ENCODE results near the gene PON3.
A peak's percentile ranks its signal among the peaks of the same experiment; 100 is the strongest.

Gene PON3

GRCh38 chr7:95357623-95358022 is 38.6 kb downstream of the PON3 start:
- H3K4me3 Mint-ChIP-seq = no peak overlapping the region
- peaks cover 8 to 14% of the 10 kb centered on the region in 2 donors for H3K27me3 Mint-ChIP-seq
- H3K27ac Mint-ChIP-seq = no peak overlapping the region
- no peaks in the 10 kb centered on the region for H3K4me1 Mint-ChIP-seq (ENCODE audit: low read depth in 2 of 2)
- H3K9me3 Mint-ChIP-seq = peaks cover 0 to 2% of the 10 kb centered on the region in 2 donors
- DNase-seq = no peak
- H3K36me3 Mint-ChIP-seq (ENCODE audit: insufficient read depth) = no peaks in the 10 kb centered on the region
- no peak for ATAC-seq (replicated peaks)

GRCh38 chr7:95342642-95343307 is 53.4 kb downstream of the PON3 start:
- DNase-seq (no peak), ATAC-seq (replicated peaks) (no peak)
- Mint-ChIP-seq H3K4me3 (no peak overlapping the region), H3K9me3 (no peaks in the 10 kb centered on the region), H3K4me1 (ENCODE audit: low read depth in 2 of 2) (no peaks in the 10 kb centered on the region), H3K27ac (no peak overlapping the region), H3K27me3 (peaks cover 16 to 28% of the 10 kb centered on the region in 2 donors), H3K36me3 (ENCODE audit: insufficient read depth) (peaks cover 3% of the 10 kb centered on the region)

GRCh38 chr7:95342029-95342428 is 54.1 kb downstream of the PON3 start:
- H3K4me1 Mint-ChIP-seq (ENCODE audit: low read depth in 2 of 2) = no peaks in the 10 kb centered on the region
- no peak for DNase-seq
- ATAC-seq (replicated peaks) = no peak

GRCh38 chr7:95340491-95340890 is 55.7 kb downstream of the PON3 start:
- no peak overlapping the region for H3K4me3 Mint-ChIP-seq
- H3K9me3 Mint-ChIP-seq = no peaks in the 10 kb centered on the region
- no peak overlapping the region for H3K27ac Mint-ChIP-seq
- DNase-seq (no peak), ATAC-seq (replicated peaks) (no peak)
- no peaks in the 10 kb centered on the region for H3K4me1 Mint-ChIP-seq (ENCODE audit: low read depth in 2 of 2)
- peaks cover 16 to 25% of the 10 kb centered on the region in 2 donors for H3K27me3 Mint-ChIP-seq
- H3K36me3 Mint-ChIP-seq (ENCODE audit: insufficient read depth) = peaks cover 3% of the 10 kb centered on the region

More at GRCh38 chr7:95342029-95342428, 54.1 kb downstream of the PON3 start:
- Mint-ChIP-seq H3K4me3 (no peak overlapping the region), H3K9me3 (no peaks in the 10 kb centered on the region), H3K27ac (no peak overlapping the region), H3K27me3 (peaks cover 16 to 25% of the 10 kb centered on the region in 2 donors), H3K36me3 (ENCODE audit: insufficient read depth) (peaks cover 3% of the 10 kb centered on the region)

GRCh38 chr7:95338832-95339231 is 57.3 kb downstream of the PON3 start:
- Mint-ChIP-seq H3K4me3 (no peak overlapping the region), H3K27ac (no peak overlapping the region)
- ATAC-seq (replicated peaks) = no peak

GRCh38 chr7:95335093-95335492 is 61.1 kb downstream of the PON3 start:
- Mint-ChIP-seq H3K4me3 (no peak overlapping the region), H3K27me3 (no peaks in the 10 kb centered on the region), H3K27ac (no peak overlapping the region), H3K9me3 (no peaks in the 10 kb centered on the region), H3K4me1 (ENCODE audit: low read depth in 2 of 2) (peaks cover 8 to 9% of the 10 kb centered on the region in 2 donors), H3K36me3 (ENCODE audit: insufficient read depth) (no peaks in the 10 kb centered on the region)
- no peak for DNase-seq
- ATAC-seq (replicated peaks) = no peak

More at GRCh38 chr7:95338832-95339231, 57.3 kb downstream of the PON3 start:
- DNase-seq = no peak
- Mint-ChIP-seq H3K27me3 (peaks cover 10 to 22% of the 10 kb centered on the region in 2 donors), H3K36me3 (ENCODE audit: insufficient read depth) (peaks cover 3% of the 10 kb centered on the region), H3K9me3 (no peaks in the 10 kb centered on the region), H3K4me1 (ENCODE audit: low read depth in 2 of 2) (no peaks in the 10 kb centered on the region)

- DNase-seq (no peak), ATAC-seq (replicated peaks) (no peak)
- Mint-ChIP-seq H3K27ac (no peak overlapping the region), H3K4me3 (no peak overlapping the region), H3K4me1 (ENCODE audit: low read depth in 2 of 2) (peaks cover 10 to 12% of the 10 kb centered on the region in 2 donors), H3K9me3 (no peaks in the 10 kb centered on the region), H3K27me3 (no peaks in the 10 kb centered on the region), H3K36me3 (ENCODE audit: insufficient read depth) (no peaks in the 10 kb centered on the region)
These were observed 61.7 kb downstream of the PON3 start for GRCh38 chr7:95334447-95334846.

- ATAC-seq (replicated peaks) (peak; percentile 16), DNase-seq (no peak)
- Mint-ChIP-seq H3K36me3 (ENCODE audit: insufficient read depth) (no peaks in the 10 kb centered on the region), H3K9me3 (no peaks in the 10 kb centered on the region), H3K27me3 (peaks cover 0 to 6% of the 10 kb centered on the region in 2 donors), H3K4me3 (peak overlapping the region; percentile 66 to 67), H3K4me1 (ENCODE audit: low read depth in 2 of 2) (peaks cover 10 to 12% of the 10 kb centered on the region in 2 donors), H3K27ac (peak overlapping the region; percentile 80 to 87)
These were observed 65.2 kb downstream of the PON3 start for GRCh38 chr7:95330961-95331337.

GRCh38 chr7:95330204-95330960 is 65.8 kb downstream of the PON3 start:
- peaks cover 10 to 12% of the 10 kb centered on the region in 2 donors for H3K4me1 Mint-ChIP-seq (ENCODE audit: low read depth in 2 of 2)
- ATAC-seq (replicated peaks) = peak; percentile 76

GRCh38 chr7:95327356-95327755 is 68.8 kb downstream of the PON3 start:
- H3K9me3 Mint-ChIP-seq = no peaks in the 10 kb centered on the region
- no peak overlapping the region for H3K27ac Mint-ChIP-seq
- ATAC-seq (replicated peaks) (no peak), DNase-seq (no peak)
- no peaks in the 10 kb centered on the region for H3K36me3 Mint-ChIP-seq (ENCODE audit: insufficient read depth)
- no peak overlapping the region for H3K4me3 Mint-ChIP-seq
- H3K27me3 Mint-ChIP-seq = peaks cover 12 to 16% of the 10 kb centered on the region in 2 donors
- peaks cover 10 to 15% of the 10 kb centered on the region in 2 donors for H3K4me1 Mint-ChIP-seq (ENCODE audit: low read depth in 2 of 2)

More at GRCh38 chr7:95330204-95330960, 65.8 kb downstream of the PON3 start:
- DNase-seq = no peak
- Mint-ChIP-seq H3K36me3 (ENCODE audit: insufficient read depth) (no peaks in the 10 kb centered on the region), H3K9me3 (no peaks in the 10 kb centered on the region), H3K4me3 (peak overlapping the region; percentile 66 to 67), H3K27me3 (peaks cover 3 to 9% of the 10 kb centered on the region in 2 donors), H3K27ac (peak overlapping the region; percentile 80 to 87)

GRCh38 chr7:95324431-95324830 is 71.7 kb downstream of the PON3 start, which contains the start of gene PON1:
PON1 (minus strand) TSS chr7:95324532; CDS start chr7:95324475, 57 bp downstream.
- peaks cover 12 to 16% of the 10 kb centered on the region in 2 donors for H3K27me3 Mint-ChIP-seq
- H3K4me3 Mint-ChIP-seq = peak within 1 kb of the TSS in 1 of 2 donors; percentile 21
- H3K27ac Mint-ChIP-seq = no peak within 1 kb of the TSS
- DNase-seq = no peak
- peak; percentile 7 for ATAC-seq (replicated peaks)
- H3K36me3 Mint-ChIP-seq (ENCODE audit: insufficient read depth) = no peaks in the 10 kb centered on the region
- H3K4me1 Mint-ChIP-seq (ENCODE audit: low read depth in 2 of 2) = peaks cover 0 to 3% of the 10 kb centered on the region in 2 donors
- no peaks in the 10 kb centered on the region for H3K9me3 Mint-ChIP-seq

- Mint-ChIP-seq H3K9me3 (no peaks in the 10 kb centered on the region), H3K4me3 (no peak overlapping the region), H3K27me3 (peaks cover 12 to 16% of the 10 kb centered on the region in 2 donors), H3K36me3 (ENCODE audit: insufficient read depth) (no peaks in the 10 kb centered on the region), H3K27ac (no peak overlapping the region), H3K4me1 (ENCODE audit: low read depth in 2 of 2) (peaks cover 0 to 3% of the 10 kb centered on the region in 2 donors)
- no peak for ATAC-seq (replicated peaks)
- DNase-seq = no peak
These were observed 72.6 kb downstream of the PON3 start for GRCh38 chr7:95323410-95324129.

GRCh38 chr7:95322854-95323253 is 73.3 kb downstream of the PON3 start:
- H3K9me3 Mint-ChIP-seq = no peaks in the 10 kb centered on the region

More at GRCh38 chr7:95322854-95323253, 73.3 kb downstream of the PON3 start:
- Mint-ChIP-seq H3K27ac (no peak overlapping the region), H3K27me3 (peaks cover 12 to 16% of the 10 kb centered on the region in 2 donors), H3K36me3 (ENCODE audit: insufficient read depth) (no peaks in the 10 kb centered on the region), H3K4me3 (no peak overlapping the region), H3K4me1 (ENCODE audit: low read depth in 2 of 2) (peaks cover 0 to 3% of the 10 kb centered on the region in 2 donors)
- ATAC-seq (replicated peaks) (no peak), DNase-seq (no peak)
